ENCODE measurements around the gene ZNF746. TPM values are rescaled to one million over a fixed set of nuclear protein-coding genes. Genes with fewer than 3 reads are reported as not detected.

The ZNF746 gene
- total and polyA plus RNA-seq, 2 donors (not counting 3 experiments of a cell fraction or from before 2014, with no cell fraction given): 10.5 to 20.8 TPM

DNA sequence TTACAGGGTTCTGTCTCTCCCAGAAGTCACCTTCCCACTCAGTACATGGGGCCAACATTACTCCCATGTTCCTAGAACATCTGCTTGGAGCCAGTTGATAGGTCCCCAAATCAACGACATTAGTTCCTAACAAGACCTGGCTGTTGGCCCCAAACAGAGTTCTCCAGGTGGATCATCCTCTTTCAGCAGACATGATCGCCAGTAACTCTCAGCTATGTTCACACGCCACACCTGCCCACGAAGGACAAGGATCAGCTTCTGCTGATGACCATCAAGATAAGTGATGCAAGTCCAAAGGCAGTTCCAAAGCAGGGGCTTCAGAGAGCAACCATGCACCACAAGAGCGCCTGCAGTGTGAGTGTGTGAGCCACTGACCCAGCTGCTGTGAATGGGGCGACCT, 47.7 kb downstream of the ZNF746 start:
- H3K36me3 ChIP-seq (ENCODE audit: control insufficient read depth in 2 of 2, extremely low read depth in 1 of 2, insufficient read depth in 2 of 2, low read length in 2 of 2): peaks cover 17 to 38% of the 10 kb centered on the region in 2 experiments
- H3K9me3 ChIP-seq (replicated peaks; ENCODE audit: control insufficient read depth, insufficient read depth, low read length): no peaks in the 10 kb centered on the region
- no peak overlapping the region for H3K4me3 ChIP-seq (replicated peaks in 1 of 3; ENCODE audit: insufficient read depth in 1 of 3, low read depth in 1 of 3, low read length in 3 of 3)
- FAIRE-seq (no peak), DNase-seq (ENCODE audit: low read depth, low spot score) (no peak)
- ChIA-PET POLR2A (no interaction called here), CTCF (no interaction called here)
- H3K79me2 ChIP-seq (ENCODE audit: control insufficient read depth, insufficient read depth, low read length): no peaks in the 10 kb centered on the region
- BruUV-seq (replicated peaks): no TSS peak
- H4K20me1 ChIP-seq (replicated peaks; ENCODE audit: control insufficient read depth, extremely low read depth, insufficient read depth, low read length): no peaks in the 10 kb centered on the region
- no peak overlapping the region for H3K4me2 ChIP-seq (ENCODE audit: insufficient read depth, low read length)
- no peak overlapping the region for H2AFZ ChIP-seq (ENCODE audit: low read depth, low read length)
- no peak overlapping the region for H3K27ac ChIP-seq (ENCODE audit: insufficient read depth, low read depth, low read length)
- H3K27me3 ChIP-seq (ENCODE audit: control insufficient read depth in 2 of 2, insufficient read depth in 2 of 2, low read length in 2 of 2): no peaks in the 10 kb centered on the region
- H3K9ac ChIP-seq (replicated peaks; ENCODE audit: extremely low read depth, insufficient read depth, low read length): no peak overlapping the region
- dilution Hi-C loops (cut with MboI; ENCODE audit: extremely low pct_ligation_motif_present, low sequenced_read_pairs) (no loop called here), intact Hi-C loops (cut with micrococcal nuclease) (no loop called here)
- TF ChIP-seq MYC (IDR thresholded peaks at IDR 0.05; ENCODE audit: low read depth, low read length) (no peak), FOS (IDR thresholded peaks at IDR 0.05; ENCODE audit: borderline replicate concordance, insufficient read depth, low read length) (no peak), EZH2 (IDR thresholded peaks at IDR 0.05; ENCODE audit: borderline replicate concordance, low read depth, low read length, severe bottlenecking) (no peak)
- TF ChIP-seq, protein P1, sequence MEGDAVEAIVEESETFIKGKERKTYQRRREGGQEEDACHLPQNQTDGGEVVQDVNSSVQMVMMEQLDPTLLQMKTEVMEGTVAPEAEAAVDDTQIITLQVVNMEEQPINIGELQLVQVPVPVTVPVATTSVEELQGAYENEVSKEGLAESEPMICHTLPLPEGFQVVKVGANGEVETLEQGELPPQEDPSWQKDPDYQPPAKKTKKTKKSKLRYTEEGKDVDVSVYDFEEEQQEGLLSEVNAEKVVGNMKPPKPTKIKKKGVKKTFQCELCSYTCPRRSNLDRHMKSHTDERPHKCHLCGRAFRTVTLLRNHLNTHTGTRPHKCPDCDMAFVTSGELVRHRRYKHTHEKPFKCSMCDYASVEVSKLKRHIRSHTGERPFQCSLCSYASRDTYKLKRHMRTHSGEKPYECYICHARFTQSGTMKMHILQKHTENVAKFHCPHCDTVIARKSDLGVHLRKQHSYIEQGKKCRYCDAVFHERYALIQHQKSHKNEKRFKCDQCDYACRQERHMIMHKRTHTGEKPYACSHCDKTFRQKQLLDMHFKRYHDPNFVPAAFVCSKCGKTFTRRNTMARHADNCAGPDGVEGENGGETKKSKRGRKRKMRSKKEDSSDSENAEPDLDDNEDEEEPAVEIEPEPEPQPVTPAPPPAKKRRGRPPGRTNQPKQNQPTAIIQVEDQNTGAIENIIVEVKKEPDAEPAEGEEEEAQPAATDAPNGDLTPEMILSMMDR (IDR thresholded peaks at IDR 0.05; ENCODE audit: extremely low read depth in 1 of 2, insufficient read depth in 1 of 2, low read depth in 1 of 2, low read length in 2 of 2): no peak
- no peaks in the 10 kb centered on the region for H3K9me1 ChIP-seq (replicated peaks; ENCODE audit: control insufficient read depth, extremely low read depth, insufficient read depth, low read length)
- no peaks in the 10 kb centered on the region for H3K4me1 ChIP-seq (ENCODE audit: control insufficient read depth, extremely low read depth, insufficient read depth, low read length)

DNA sequence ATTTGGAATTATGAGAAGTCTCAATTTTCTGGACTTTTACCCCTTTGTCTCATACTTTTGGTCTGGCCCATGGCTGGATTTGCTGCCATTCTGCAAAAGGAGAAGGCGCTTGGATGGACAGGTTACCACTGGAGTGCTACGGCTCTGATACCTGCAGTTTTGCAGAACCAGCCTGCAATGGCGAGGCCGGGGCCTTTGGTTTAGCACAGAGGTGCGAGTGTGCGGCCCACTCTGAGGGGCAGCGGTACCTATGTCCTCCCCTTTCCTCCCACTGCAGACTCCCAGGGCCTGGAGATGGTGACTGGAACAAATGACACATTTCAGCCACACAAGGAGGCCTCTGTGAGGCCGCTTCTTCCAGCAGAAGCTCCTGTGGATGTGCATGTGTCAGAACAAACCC, 48.6 kb downstream of the ZNF746 start:
- DNase-seq (ENCODE audit: low read depth, low spot score) (no peak), FAIRE-seq (no peak)
- intact Hi-C loops (cut with micrococcal nuclease): no loop called here
- Histone ChIP-seq H3K9me1 (replicated peaks; ENCODE audit: control insufficient read depth, extremely low read depth, insufficient read depth, low read length) (no peaks in the 10 kb centered on the region), H3K27ac (ENCODE audit: insufficient read depth, low read depth, low read length) (no peak overlapping the region), H3K4me1 (ENCODE audit: control insufficient read depth, extremely low read depth, insufficient read depth, low read length) (no peaks in the 10 kb centered on the region), H3K9me3 (replicated peaks; ENCODE audit: control insufficient read depth, insufficient read depth, low read length) (no peaks in the 10 kb centered on the region), H3K27me3 (ENCODE audit: control insufficient read depth in 2 of 2, insufficient read depth in 2 of 2, low read length in 2 of 2) (no peaks in the 10 kb centered on the region), H4K20me1 (replicated peaks; ENCODE audit: control insufficient read depth, extremely low read depth, insufficient read depth, low read length) (no peaks in the 10 kb centered on the region), H3K36me3 (ENCODE audit: control insufficient read depth in 2 of 2, extremely low read depth in 1 of 2, insufficient read depth in 2 of 2, low read length in 2 of 2) (peaks cover 17 to 32% of the 10 kb centered on the region in 2 experiments), H3K79me2 (ENCODE audit: control insufficient read depth, insufficient read depth, low read length) (no peaks in the 10 kb centered on the region), H3K4me3 (replicated peaks in 1 of 3; ENCODE audit: insufficient read depth in 1 of 3, low read depth in 1 of 3, low read length in 3 of 3) (no peak overlapping the region), H2AFZ (ENCODE audit: low read depth, low read length) (no peak overlapping the region), H3K4me2 (ENCODE audit: insufficient read depth, low read length) (no peak overlapping the region), H3K9ac (replicated peaks; ENCODE audit: extremely low read depth, insufficient read depth, low read length) (no peak overlapping the region)
- dilution Hi-C loops (cut with MboI; ENCODE audit: extremely low pct_ligation_motif_present, low sequenced_read_pairs): no loop called here
- BruUV-seq (replicated peaks): no TSS peak
- ChIA-PET CTCF (no interaction called here), POLR2A (no interaction called here)
- TF ChIP-seq, protein P1 (IDR thresholded peaks at IDR 0.05; ENCODE audit: extremely low read depth in 1 of 2, insufficient read depth in 1 of 2, low read depth in 1 of 2, low read length in 2 of 2): no peak
- no peak for TF ChIP-seq MYC (IDR thresholded peaks at IDR 0.05; ENCODE audit: low read depth, low read length)
- TF ChIP-seq JUN (IDR thresholded peaks at IDR 0.05; ENCODE audit: borderline replicate concordance, insufficient read depth, insufficient read length, low read depth): no peak
- no peak for TF ChIP-seq EZH2 (IDR thresholded peaks at IDR 0.05; ENCODE audit: borderline replicate concordance, low read depth, low read length, severe bottlenecking)
- TF ChIP-seq POLR2A (IDR thresholded peaks at IDR 0.05; ENCODE audit: low read depth, low read length): no peak
- no peak for TF ChIP-seq GATA2 (IDR thresholded peaks at IDR 0.05; ENCODE audit: insufficient read depth, insufficient read length, low read depth, low read length)
- TF ChIP-seq, protein P2, sequence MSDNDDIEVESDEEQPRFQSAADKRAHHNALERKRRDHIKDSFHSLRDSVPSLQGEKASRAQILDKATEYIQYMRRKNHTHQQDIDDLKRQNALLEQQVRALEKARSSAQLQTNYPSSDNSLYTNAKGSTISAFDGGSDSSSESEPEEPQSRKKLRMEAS (IDR thresholded peaks at IDR 0.05; ENCODE audit: insufficient read depth, insufficient read length): no peak
- no peak for TF ChIP-seq FOS (IDR thresholded peaks at IDR 0.05; ENCODE audit: borderline replicate concordance, insufficient read depth, low read length)
- TF ChIP-seq POLR2AphosphoS5 (IDR thresholded peaks at IDR 0.05; ENCODE audit: insufficient read depth, low read depth, low read length): no peak
